ENCODE results near the gene KCP.

The KCP gene

DNA sequence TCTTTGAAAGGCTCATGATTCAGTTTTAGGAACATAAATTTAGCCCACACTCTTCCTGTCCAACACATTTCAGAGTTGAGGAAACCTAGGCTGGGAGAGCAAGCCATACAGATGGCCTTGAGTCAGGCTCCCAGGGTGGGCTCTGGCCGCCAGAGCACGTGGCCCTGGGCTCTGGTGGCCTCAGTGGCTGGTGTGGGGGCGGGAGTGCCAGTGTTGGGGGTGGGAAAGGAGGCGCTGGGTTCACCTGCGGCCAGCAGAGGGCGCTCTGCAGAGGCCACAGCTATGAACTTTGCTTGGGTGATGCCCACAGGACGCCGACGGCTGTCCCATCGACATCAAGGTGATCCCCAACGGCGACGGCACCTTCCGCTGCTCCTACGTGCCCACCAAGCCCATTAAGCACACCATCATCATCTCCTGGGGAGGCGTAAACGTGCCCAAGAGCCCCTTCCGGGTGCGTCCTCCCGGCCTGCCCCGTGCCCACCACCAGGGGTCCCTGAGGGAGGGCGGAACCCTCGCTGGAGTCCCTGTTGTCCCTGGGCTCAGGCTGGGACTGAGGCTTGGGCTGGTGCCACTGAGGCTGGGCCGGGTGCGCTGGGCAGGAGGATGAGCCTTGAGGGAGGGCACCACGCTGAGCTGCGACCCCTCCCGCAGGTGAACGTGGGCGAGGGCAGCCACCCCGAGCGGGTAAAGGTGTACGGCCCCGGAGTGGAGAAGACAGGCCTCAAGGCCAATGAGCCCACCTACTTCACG is 68.4 kb downstream of the KCP start:
- DNase-seq (ENCODE audit: low read depth in 2 of 3, low spot score in 1 of 3): peak; percentile 46 to 56 (median 50)

DNA sequence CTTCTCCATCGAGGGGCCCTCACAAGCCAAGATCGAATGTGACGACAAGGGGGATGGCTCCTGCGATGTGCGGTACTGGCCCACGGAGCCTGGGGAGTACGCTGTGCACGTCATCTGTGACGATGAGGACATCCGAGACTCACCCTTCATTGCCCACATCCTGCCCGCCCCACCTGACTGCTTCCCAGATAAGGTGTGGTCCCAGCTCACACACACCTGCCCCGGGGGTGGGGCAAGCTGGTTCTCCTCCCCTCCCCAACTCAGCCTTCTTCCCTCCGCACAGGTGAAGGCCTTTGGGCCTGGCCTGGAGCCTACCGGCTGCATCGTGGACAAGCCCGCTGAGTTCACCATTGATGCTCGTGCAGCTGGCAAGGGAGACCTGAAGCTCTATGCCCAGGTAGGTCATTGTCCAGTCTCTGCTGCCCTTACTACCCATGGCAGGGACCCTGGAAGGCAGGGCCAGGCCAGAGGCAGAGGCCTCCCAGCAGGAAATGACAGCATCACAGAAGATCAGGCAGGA is 69.3 kb downstream of the KCP start:
- DNase-seq (ENCODE audit: low read depth in 2 of 3, low spot score in 1 of 3): no peak

DNA sequence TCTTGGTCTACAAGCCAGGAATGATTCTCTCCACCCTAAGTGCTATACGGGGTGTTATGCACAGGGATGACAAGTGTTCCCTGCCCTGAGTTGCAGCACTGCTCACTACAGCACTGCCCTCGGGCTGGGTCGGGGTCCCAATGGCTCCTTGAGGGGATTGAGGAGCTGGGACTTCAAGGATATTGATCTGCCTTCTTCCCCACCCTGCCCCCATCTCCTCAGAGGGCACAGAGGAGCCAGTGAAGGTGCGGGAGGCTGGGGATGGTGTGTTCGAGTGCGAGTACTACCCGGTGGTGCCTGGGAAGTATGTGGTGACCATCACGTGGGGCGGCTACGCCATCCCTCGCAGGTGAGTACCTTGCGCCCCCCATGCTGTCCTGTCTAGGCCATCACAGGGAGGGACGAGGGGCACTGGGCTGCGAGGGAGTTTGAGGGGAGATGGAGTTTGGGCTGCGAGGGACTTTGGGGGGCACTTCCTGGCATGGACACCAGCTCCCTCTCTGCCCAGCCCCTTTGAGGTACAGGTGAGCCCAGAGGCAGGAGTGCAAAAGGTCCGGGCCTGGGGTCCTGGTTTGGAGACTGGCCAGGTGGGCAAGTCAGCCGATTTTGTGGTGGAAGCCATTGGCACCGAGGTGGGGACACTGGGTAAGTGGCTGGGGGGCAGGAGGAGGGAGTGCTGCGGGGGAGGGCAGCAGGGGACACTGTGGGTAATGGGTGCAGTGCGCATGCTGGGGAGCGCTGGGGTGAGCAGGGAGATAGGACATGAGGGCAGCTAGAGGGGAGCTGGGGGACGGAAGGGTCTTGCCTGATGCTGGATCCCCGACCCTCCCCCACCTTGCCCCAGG is 70.0 kb downstream of the KCP start:
- DNase-seq (ENCODE audit: low read depth in 2 of 3, low spot score in 1 of 3): no peak

DNA sequence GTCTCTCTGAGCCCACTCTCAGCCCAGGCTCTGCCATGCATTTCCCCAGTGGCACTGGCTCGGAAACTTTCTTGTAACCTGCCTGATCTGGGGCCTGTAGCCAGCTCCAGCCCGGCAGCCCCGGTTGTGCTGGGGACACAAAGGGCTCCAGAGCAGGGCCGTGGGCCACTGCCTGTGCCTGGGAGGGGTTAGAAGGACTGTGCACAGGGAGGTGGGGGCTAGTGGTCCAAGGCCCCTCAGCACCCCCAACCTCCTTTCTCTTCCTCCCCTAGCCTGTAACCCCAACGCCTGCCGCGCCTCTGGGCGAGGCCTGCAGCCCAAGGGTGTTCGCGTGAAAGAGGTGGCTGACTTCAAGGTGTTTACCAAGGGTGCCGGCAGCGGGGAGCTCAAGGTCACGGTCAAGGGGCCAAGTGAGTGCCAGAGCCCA is 70.7 kb downstream of the KCP start:
- no peak for DNase-seq (ENCODE audit: low read depth in 2 of 3, low spot score in 1 of 3)

DNA sequence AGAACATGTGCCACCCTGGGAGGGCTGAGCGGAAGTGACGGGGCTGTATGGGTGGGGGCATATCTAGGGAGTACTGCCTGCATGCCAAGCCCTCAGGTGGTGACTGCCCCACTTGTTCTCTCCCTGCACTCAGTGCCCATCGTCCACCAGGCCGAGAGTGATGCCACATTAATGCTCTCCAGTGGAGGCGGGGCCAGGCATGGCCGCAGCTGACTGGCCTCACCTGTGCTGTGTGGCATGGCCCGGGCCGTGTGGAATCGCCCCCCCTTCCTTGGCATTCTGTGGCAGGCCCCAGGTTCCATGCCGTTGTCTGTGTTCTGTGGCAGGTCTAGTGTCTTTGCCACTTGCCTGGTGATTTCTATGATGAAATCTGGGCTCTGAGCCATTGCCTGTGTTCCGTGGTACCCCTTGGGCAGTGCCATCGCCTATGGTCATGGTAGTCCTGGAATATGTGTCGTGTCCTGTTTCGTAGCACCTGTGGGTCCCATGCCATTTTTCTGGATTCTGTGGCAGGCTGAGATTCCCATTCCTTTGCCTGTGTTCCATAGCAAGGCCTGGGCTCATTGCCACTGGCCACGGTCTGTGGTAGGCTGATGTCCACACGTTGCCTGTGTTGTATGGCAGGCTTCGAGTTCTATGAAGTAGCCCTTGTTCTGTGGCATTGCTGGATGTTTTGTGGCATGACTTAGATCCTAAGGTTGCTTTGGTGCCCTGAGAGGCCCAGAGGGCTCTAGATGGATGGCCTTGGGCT is 71.4 kb downstream of the KCP start:
- DNase-seq (ENCODE audit: low read depth in 2 of 3, low spot score in 1 of 3): no peak

DNA sequence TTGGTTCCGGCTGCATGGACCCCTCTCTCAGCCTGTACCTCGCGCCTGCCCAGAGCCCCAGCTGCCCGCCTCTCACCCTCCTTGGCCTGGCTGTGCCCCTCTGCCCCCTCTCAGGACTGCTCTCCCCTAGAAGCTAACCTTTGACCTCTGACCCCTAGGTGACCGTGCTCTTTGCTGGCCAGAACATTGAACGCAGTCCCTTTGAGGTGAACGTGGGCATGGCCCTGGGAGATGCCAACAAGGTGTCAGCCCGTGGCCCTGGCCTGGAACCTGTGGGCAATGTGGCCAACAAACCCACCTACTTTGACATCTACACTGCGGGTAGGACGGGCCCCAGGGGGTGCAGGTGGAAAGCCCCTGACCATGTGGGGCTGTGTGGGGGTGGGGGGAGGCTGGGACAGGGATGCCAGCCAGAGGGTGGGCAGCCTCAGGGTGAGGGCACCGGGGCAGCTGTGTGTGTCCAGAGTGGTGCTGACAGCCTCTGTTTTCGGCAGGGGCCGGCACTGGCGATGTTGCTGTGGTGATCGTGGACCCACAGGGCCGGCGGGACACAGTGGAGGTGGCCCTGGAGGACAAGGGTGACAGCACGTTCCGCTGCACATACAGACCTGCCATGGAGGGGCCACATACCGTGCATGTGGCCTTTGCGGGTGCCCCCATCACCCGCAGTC is 72.3 kb downstream of the KCP start:
- DNase-seq (ENCODE audit: low read depth in 2 of 3, low spot score in 1 of 3): no peak

DNA sequence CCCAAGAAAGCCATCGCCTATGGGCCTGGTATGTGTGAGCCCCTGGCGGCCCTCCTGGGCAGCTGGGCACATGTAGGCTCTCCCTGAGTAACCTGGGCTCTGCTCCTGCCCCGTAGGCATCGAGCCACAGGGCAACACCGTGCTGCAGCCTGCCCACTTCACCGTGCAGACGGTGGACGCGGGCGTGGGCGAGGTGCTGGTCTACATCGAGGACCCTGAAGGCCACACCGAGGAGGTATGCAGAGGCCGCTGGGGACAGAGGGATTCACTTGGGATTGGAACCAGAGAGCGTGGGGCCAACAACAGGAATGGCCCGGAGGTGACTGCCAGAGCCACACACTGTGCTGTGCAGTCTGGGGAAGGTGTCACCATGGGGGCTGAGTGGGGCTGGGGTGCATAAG is 73.0 kb downstream of the KCP start:
- DNase-seq (ENCODE audit: low read depth in 2 of 3, low spot score in 1 of 3): no peak

DNA sequence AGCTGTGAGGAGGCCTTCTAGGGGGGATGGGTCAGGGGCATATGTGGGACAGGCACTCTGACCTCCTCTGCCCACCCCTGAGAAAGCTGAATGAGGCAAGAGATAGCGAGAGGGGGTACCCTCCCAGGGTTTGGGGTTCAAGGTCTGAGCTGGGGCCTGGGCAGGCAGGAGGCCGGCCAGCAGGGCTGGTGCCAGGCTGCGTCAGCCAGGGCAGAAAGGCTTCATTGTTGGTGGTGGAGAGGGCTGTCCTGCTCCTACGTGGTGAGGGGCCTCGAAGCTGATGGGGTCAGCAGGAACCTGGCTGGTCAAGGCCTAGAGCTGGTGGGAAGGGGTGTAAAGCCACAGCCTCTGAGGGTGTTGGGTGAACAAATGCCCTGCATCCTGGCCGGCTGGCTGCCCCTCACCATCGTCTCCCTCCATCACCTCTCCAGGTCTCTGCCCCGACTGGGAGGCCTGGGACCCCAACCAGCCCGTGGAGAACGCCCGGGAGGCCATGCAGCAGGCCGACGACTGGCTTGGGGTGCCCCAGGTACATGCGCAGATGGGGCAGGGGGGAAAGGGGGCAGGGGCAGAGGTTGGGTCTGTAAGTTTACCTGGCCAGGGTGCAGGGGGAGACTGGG is 73.7 kb downstream of the KCP start:
- DNase-seq (ENCODE audit: low read depth in 2 of 3, low spot score in 1 of 3): no peak

DNA sequence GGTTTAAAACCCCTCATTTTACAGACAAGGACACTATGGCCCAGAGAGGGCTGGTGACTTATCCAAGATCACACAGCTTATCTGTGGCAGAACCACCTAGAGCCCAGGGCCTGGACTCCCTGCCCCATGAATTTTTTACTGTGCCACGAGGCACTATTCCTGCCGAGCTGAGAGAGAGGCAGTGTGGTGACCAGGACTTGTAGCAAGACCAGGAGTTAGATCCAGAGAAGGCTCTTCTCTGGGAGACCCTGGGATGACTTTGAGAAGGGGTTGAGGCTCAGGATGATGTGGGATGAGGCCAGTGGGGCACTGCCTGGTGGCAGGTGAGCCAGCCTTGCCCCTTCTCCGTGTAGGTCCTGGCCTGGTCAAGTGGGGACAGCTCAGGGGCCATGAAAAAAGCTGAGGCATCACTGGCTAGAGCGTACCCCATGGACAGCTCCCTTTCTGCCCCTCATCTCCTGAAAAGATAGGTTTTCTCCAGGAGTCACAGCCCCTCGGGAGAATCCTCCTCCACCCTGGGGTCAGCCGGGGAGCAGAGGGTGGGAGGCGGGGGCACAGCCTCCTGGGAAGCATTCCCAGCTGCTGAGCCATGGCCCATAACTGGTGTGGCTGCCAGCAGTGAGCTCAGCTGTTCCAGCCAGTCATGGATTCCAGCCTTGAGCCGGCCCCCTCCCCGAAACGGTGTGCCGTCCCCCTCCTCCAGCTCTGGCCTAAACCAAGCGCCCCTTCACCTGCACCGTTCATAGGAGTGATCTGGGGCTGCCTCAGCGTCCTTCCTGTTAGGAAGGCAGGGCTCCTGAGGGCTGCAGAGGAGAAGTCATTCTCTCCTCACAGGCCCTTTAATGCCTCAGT is 74.5 kb downstream of the KCP start:
- DNase-seq (ENCODE audit: low read depth in 2 of 3, low spot score in 1 of 3): no peak

DNA sequence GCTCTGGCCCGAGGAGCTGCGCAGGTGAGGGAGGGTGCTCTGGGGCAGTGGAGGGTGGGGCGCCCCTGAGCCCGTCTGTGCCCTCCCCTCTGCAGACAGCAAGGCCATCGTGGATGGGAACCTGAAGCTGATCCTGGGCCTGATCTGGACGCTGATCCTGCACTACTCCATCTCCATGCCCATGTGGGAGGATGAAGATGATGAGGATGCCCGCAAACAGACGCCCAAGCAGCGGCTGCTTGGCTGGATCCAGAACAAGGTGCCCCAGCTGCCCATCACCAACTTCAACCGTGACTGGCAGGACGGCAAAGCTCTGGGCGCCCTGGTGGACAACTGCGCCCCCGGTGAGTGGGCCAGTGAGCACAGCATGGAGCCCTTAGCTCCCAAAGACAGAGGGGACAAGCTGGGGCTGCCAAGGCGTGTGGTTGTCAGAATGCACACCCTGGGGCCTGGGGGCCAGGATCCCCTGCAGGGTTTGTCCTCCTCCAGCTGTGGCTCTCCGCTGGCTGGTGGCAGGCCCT is 75.2 kb downstream of the KCP start:
- no peak for DNase-seq (ENCODE audit: low read depth in 2 of 3, low spot score in 1 of 3)

DNA sequence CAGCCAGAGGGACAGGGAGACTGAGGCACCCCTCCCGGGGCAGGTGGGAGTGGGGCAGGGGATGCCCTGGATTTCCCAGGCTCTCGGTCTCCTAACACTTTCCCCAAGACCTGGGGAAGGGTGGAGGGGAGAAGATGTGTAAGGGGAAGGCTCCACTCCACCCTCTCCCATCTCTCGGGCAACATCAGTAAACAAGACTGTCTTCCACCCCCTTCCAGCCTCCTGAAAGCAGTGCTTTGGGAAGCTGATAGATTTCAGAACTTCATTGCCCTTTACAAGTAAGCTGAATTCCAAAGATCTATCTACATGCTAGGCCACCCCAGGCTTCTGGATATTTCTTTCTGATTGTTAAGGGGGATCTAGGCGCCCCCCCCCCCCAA is 76.6 kb downstream of the KCP start:
- no peak for DNase-seq (ENCODE audit: low read depth in 2 of 3, low spot score in 1 of 3)

DNA sequence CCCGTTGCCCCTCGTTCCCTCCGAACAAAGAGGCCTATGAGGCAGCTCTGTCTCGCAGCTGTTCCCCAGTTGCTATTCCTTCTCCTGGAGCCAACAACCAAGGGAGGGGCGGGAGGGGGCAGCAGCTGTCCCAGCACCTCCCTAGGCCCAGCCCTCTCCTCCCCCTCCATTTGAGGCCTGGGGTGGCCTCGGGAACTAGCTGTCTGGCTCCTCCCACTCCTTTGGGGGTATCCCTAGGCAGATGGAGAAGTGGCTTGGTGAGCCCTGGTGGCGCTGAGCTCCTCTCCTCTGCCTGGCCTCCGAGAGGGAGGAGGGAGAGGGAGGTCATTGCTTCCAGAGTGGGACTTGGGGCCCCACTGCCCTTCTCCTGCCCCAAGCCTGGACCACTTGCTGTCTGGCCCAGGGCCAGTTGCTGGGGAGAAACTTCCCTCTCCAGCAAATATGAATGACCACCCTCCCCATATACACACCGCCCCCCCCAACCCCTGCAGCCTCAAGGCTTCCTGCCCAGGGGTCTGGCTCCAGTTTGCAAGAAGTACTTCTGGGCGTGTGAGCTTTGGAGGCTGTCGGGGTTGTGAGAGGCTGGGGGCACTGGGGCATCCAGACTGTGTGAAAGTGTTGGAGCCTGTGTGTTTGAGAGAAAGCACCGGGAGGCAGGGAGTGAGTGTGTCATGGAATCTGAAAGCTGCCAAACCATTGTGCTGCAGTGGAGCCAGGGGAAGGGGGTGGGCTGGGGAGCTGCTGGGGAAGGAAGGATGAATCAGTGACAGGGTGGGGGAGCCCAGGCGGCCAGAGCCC is 77.2 kb downstream of the KCP start:
- DNase-seq (ENCODE audit: low read depth in 2 of 3, low spot score in 1 of 3): no peak

DNA sequence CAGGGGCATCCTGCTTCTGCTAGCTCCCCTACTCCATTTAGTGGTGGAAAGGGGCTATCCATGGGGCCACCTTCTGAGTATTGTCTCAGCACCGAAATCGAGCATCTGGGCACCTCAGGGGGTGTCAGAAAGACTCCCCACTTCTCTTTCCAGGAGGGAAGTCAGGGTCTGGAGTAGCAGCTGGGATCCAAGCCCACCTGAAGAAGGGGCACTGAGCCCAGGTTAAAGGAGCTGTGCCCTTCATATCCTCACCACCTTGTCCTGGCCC is 77.7 kb downstream of the KCP start:
- DNase-seq (ENCODE audit: low read depth in 2 of 3, low spot score in 1 of 3): no peak

DNA sequence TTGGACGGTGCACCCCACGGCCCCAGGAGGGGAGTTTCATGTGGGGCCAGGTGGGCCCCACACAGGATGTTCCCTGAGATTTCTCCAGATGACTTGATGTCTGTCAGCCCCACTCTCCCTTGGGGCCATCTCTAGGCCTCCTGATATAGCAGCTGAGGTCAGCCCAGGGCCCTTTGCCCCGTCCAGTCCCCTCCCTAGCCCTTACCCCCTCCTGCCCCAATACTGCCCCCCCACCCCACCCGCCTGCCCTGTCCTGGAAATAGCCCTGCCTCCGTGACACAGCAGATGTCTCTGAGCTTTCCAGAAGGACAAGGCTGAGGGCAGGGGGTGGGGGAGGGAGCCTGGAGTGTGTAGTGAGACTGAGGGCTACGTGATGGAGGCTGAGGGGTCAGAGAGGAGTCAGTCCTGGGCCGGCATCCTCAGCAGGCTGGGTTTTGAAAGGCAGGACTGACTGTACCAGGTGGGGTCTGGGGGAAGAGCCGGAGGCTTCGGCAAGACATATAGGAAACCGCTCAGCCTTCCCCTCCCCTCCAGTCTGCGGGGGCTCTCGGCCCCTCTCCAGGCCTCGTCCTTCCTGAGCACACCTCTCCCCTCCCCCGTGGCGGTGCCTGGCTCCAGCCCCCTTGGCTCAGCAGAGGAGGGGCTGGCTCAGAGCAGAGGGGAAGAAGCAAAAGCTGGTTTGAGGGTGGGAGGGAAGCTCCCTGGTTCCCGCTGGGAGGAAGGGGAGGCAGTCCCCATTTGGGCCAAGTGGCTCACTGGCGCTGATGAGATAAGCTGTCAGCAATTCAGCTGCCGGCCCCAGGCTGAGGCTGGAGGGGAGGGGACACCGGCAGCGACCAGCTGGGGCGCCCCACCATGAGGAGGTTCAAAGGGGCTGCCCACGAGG is 78.3 kb downstream of the KCP start:
- no peak for DNase-seq (ENCODE audit: low read depth in 2 of 3, low spot score in 1 of 3)

DNA sequence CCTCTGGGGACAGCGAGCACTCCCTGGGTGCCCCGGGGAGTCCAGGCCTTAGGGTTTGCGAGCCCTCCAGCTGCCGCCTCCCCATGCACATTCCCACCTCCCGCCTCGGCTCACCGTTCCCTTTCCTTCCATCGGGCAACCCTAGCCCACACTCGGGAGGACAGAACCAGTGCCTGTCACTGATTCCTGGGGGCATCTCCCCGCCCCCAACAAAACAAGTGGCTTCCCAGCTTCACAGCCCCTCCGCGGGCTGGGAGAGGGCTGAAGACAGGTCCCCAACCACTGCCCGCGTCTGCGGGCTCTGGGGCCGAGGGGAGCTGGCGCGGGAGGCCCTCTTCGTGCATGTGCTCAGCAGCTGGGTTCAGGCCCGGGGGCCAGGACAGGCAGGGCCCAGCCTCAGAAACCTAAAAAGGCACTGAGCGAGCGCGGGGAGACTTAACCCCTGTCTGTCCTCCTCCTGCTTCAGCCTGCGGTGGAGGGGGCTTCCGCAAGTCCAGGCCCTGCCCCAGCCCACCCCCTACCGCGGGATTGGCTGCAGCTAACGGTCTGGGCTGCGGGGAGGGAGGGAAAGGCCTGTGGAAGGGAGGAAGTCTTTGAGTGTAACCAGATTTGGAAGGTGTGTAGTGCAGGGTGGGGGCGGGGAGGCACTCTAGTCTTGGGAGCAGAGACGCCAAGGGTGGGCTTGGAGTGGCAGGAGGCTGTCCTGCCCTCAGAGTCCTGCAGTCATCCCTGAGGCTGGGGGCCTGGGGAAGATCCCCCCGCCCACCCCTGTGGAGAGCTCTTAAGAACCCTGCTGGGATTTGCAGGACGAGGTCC is 79.1 kb downstream of the KCP start:
- DNase-seq (ENCODE audit: low read depth in 2 of 3, low spot score in 1 of 3): no peak

DNA sequence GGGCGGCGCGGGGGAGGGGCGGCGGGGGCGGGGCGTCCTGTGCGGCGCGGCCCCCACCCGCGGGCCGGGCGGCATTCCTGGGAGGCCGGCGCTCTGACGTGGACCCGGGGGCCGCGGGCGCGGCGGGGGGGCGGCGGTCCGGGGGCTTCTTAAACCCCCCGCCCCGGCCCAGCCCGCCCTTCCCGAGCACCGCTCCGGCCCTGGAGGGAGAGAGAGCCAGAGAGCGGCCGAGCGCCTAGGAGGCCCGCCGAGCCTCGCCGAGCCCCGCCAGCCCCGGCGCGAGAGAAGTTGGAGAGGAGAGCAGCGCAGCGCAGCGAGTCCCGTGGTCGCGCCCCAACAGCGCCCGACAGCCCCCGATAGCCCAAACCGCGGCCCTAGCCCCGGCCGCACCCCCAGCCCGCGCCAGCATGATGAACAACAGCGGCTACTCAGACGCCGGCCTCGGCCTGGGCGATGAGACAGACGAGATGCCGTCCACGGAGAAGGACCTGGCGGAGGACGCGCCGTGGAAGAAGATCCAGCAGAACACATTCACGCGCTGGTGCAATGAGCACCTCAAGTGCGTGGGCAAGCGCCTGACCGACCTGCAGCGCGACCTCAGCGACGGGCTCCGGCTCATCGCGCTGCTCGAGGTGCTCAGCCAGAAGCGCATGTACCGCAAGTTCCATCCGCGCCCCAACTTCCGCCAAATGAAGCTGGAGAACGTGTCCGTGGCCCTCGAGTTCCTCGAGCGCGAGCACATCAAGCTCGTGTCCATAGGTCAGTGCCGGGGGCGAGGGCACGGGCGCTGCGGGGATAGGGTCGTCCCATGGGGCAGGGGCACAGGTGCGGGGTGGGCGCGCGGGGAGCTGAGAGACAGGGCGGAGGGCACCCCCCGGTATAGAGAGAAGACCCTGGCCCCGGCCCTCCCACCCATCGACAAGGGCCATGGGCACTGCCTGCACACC is 80.0 kb downstream of the KCP start, which contains the start of gene FLNC:
FLNC (plus strand) TSS at position 176 of the 947 bp plus-strand sequence; CDS start at position 408, 232 bp downstream.
- DNase-seq (ENCODE audit: low read depth in 2 of 3, low spot score in 1 of 3): peak in 2 of 3 donors; percentile 8 to 20
